Body of pancreas (tissue), 4 donors: ENCODE measurements around the gene OOSP4B. TPM values are rescaled to one million over a fixed set of nuclear protein-coding genes. Genes with fewer than 3 reads are reported as not detected.
"Not testable (repeated sequence)": the region's sequence is repeated elsewhere in the genome, so short reads cannot be mapped to it uniquely, and the experiment has no call there.

ENCODE experiments used
- ATAC-seq: fragments of 150-250 bp; one replicate; pipeline ENCODE4 v1.9.1; 2016
- DNase-seq, 4 donors: peaks; one replicate each; pipeline ENCODE4 v3.0.0-alpha.2; 2019
- H3K27ac ChIP-seq, 4 donors: fragments of 200-600 bp; sonication (generic); 1 replicate in 3 of 4; 2 replicates in 1 of 4; pipeline versions ENCODE4 v1.5.1 to v1.6.1; 2016 to 2019; ENCODE audit warnings: mild to moderate bottlenecking in 1 of 4, mixed read lengths in 1 of 4, moderate library complexity in 1 of 4
- H3K27me3 ChIP-seq, 2 donors: fragments of 200-600 bp; sonication (generic); one replicate each; pipeline ENCODE4 v1.6.0; 2016; ENCODE audit warnings: mild to moderate bottlenecking in 1 of 2
- H3K36me3 ChIP-seq, 2 donors: fragments of 200-600 bp; sonication (generic); replicated peaks in 1 of 2; 2 replicates each; pipeline ENCODE4 v1.5.1; 2016; ENCODE audit warnings: low read depth in 2 of 2; ENCODE audit not compliant: insufficient read depth in 1 of 2
- H3K4me1 ChIP-seq: fragments of 200-600 bp; sonication (generic); one replicate; pipeline ENCODE4 v1.6.0; 2016
- H3K4me3 ChIP-seq, 2 donors: fragments of 200-600 bp; sonication (generic); 1 replicate in 1 of 2; 2 replicates in 1 of 2; pipeline ENCODE4 v1.5.1; 2016 to 2019
- H3K9me3 ChIP-seq, 3 donors: fragments of 200-600 bp; sonication (generic); 1 replicate in 2 of 3; 2 replicates in 1 of 3; pipeline ENCODE4 v1.5.1; 2016
- POLR2A ChIP-seq, 3 donors: fragments of 450-650 bp; IDR thresholded peaks; one replicate each; pipeline ENCODE4 v1.6.1; 2016; ENCODE audit warnings: antibody characterized with exemption in 3 of 3, mild to moderate bottlenecking in 2 of 3
- WGBS, 2 donors: methylation state at CpG; one replicate each; pipeline ENCODE4 v1.1.5; 2017; 5-methylcytosine and 5-hydroxymethylcytosine counted together
- intact Hi-C: fragments of 100-400 bp; cut with DNase I; formaldehyde crosslinking; loops from one replicate; pipeline ENCODE4 v1.15.1; 2023
- total RNA-seq, 2 donors: library from RNA; depleted of rRNA; stranded (reverse); fragments of >200 nt; gene quantifications; one replicate each; pipeline ENCODE4 v1.1.0, GENCODE V29; 2016
- TF ChIP-seq, protein P1 (sequence below), 7 experiments: fragments of 450-650 bp in 4 of 7; fragments of 200-600 bp in 3 of 7; sonication (generic) in 3 of 7; IDR thresholded peaks; one replicate each; pipeline ENCODE4 v1.5.1; 2016 to 2019; ENCODE audit warnings: antibody characterized with exemption in 7 of 7

OOSP4B gene
- total RNA-seq, 2 donors from 2014 or later, result not detected

DNA sequence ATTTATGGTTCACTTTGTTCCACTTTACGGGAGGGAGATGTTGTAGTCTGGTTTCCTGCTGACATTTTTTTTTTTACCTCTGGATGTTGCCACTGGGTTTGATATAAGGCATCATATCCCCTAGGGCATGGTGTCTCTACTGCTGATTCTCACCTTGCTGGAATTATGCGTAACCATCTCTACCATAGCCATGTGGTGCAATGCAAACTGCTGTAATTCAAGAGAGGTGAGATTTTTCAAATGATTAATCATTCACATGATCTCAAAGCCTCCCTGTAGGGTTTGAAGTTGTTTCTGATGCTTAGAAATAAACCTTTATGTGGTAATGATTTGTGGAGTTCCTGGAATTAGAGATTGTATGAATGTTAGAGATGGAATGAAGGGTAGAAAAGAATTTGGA, 52.5 kb downstream of the OOSP4B start:
- intact Hi-C loops, result no loop called here
- Histone ChIP-seq H3K36me3 (no peaks in the 10 kb centered on the region), H3K27me3 (no peaks in the 10 kb centered on the region), H3K4me1 (no peaks in the 10 kb centered on the region), H3K4me3 (no peak overlapping the region), H3K9me3 (no peaks in the 10 kb centered on the region), H3K27ac (no peak overlapping the region)
- ATAC-seq, result no peak
- no peak for TF ChIP-seq POLR2A (IDR thresholded peaks at IDR 0.05)
- TF ChIP-seq, protein P1, sequence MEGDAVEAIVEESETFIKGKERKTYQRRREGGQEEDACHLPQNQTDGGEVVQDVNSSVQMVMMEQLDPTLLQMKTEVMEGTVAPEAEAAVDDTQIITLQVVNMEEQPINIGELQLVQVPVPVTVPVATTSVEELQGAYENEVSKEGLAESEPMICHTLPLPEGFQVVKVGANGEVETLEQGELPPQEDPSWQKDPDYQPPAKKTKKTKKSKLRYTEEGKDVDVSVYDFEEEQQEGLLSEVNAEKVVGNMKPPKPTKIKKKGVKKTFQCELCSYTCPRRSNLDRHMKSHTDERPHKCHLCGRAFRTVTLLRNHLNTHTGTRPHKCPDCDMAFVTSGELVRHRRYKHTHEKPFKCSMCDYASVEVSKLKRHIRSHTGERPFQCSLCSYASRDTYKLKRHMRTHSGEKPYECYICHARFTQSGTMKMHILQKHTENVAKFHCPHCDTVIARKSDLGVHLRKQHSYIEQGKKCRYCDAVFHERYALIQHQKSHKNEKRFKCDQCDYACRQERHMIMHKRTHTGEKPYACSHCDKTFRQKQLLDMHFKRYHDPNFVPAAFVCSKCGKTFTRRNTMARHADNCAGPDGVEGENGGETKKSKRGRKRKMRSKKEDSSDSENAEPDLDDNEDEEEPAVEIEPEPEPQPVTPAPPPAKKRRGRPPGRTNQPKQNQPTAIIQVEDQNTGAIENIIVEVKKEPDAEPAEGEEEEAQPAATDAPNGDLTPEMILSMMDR (IDR thresholded peaks at IDR 0.05), result no peak
- WGBS, 2 donors, result 70 to 73% methylated on average over 2 of the region's 2 CpGs
- DNase-seq, result no peak

DNA sequence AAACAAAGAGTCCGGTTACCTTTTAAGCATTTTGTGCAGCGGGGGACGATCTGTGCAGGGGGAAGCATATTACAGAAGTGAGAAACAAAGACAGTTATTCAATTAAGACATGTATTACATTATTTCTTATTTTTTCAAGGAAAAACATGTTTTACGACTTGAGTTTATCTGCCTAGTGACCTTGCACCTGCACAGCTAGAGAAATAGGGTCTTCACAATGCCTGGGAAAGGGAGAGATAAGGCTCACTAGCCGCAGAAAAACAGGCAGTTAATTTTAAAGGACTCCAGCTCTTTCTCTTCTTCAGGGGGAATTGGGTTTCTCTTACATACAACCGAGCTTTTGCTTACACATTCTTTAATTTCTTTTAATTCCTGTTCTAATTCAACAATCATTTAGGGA, 54.7 kb downstream of the OOSP4B start:
- 54 to 56% methylated on average over 6 of the region's 6 CpGs for WGBS, 2 donors
- H3K4me3 ChIP-seq, ATAC-seq, H3K4me1 ChIP-seq, H3K9me3 ChIP-seq, H3K27ac ChIP-seq, DNase-seq, H3K27me3 ChIP-seq, H3K36me3 ChIP-seq, intact Hi-C loops: not testable (repeated sequence)

DNA sequence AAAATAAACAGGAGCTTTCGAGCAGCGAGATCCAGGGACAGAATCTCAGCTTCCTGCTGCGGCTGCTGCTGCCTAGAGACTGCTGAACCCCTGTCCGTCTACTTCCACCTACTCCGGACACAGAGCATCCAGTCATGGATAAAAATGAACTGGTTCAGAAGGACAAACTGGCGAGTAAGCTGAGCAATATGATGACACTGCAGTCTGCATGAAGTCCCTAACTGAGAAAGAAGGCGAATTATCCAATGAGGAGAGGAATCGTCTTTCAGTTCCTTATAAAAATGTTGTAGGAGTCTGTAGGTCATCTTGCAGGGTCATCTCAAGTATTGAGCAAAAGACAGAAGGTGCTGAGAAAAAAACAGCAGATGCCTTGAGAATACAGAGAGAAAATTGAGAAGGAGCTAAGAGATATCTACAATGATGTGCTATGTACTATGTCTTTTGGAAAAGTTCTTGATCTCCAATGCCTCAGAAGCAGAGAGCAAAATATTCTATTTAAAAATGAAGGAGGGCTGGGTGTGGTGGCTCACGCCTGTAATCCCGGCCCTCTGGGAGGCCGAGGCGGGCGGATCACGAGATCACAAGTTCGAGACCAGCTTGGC, 60.3 kb downstream of the OOSP4B start:
- Histone ChIP-seq H3K27ac (no peak overlapping the region), H3K9me3 (peaks cover 0 to 7% (median 0%) of the 10 kb centered on the region in 3 donors), H3K4me1 (no peaks in the 10 kb centered on the region), H3K4me3 (no peak overlapping the region), H3K27me3 (no peaks in the 10 kb centered on the region), H3K36me3 (no peaks in the 10 kb centered on the region)
- TF ChIP-seq, protein P1 (IDR thresholded peaks at IDR 0.05), result no peak
- no peak for TF ChIP-seq POLR2A (IDR thresholded peaks at IDR 0.05)
- DNase-seq (no peak), ATAC-seq (no peak)
- intact Hi-C loops, result no loop called here
- WGBS, 2 donors, result 74 to 82% methylated on average over 15 of the region's 15 CpGs

DNA sequence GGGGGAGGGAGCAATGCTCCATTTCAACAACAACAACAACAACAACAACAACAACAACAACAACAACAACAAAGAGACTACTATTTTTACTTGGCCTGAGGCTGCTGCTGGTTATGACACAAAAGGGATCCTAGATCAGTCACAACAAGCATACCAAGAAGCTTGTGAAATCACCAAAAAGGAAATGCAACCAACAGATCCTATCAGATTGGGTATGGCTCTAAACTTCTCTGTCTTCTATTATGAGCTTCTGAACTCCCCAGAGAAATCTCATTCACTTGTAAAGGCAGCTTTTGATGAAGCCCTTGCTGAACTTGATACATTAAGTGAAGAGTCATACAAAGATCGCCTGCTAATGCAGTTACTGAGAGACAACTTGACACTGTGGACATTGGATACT, 61.0 kb downstream of the OOSP4B start:
- no peak overlapping the region for H3K27ac ChIP-seq
- TF ChIP-seq, protein P1 (IDR thresholded peaks at IDR 0.05), result no peak
- no peak for TF ChIP-seq POLR2A (IDR thresholded peaks at IDR 0.05)
- intact Hi-C loops, result no loop called here

DNA sequence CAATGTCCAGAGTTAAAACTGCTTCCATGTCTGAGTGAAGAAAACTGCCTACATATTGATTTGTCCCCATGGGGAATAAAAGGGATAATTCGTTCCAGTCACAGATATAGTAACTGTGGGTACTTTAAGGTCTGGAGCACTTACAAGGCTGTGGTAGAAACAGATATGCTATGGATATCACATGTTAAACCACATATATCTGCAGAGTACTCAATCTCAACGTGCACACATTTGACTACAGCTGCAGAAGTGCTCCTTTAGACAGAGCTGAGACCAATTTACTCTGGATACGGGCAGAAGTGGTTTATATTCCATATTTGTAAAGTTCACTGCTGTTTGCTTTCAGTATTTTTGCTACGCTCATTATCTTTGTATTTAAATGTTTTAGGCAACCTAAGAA, 61.8 kb downstream of the OOSP4B start:
- intact Hi-C loops, result no loop called here
- H3K4me3 ChIP-seq, result no peak overlapping the region
- ATAC-seq (no peak), DNase-seq (no peak)
- TF ChIP-seq, protein P1 (IDR thresholded peaks at IDR 0.05), result no peak
- no peak for TF ChIP-seq POLR2A (IDR thresholded peaks at IDR 0.05)
- no peaks in the 10 kb centered on the region for H3K36me3 ChIP-seq
- no peak overlapping the region for H3K27ac ChIP-seq
- H3K9me3 ChIP-seq, result peaks cover 0 to 7% (median 0%) of the 10 kb centered on the region in 3 donors
- 58 to 70% methylated on average over 4 of the region's 4 CpGs for WGBS, 2 donors
- no peaks in the 10 kb centered on the region for H3K27me3 ChIP-seq
- no peaks in the 10 kb centered on the region for H3K4me1 ChIP-seq

More for the DNA sequence above, 61.0 kb downstream of the OOSP4B start:
- H3K36me3 ChIP-seq, result no peaks in the 10 kb centered on the region
- WGBS, 2 donors, result 89 to 95% methylated on average over 1 of the region's 1 CpG
- DNase-seq, result no peak
- no peaks in the 10 kb centered on the region for H3K4me1 ChIP-seq
- no peaks in the 10 kb centered on the region for H3K27me3 ChIP-seq
- H3K9me3 ChIP-seq, result peaks cover 0 to 7% (median 0%) of the 10 kb centered on the region in 3 donors
- no peak for ATAC-seq
- H3K4me3 ChIP-seq, result no peak overlapping the region
